ENCODE measurements around the gene OR4K14.
"Not testable (repeated sequence)": the region's sequence is repeated elsewhere in the genome, so short reads cannot be mapped to it uniquely, and the experiment has no call there.

OR4K14 gene, protein sequence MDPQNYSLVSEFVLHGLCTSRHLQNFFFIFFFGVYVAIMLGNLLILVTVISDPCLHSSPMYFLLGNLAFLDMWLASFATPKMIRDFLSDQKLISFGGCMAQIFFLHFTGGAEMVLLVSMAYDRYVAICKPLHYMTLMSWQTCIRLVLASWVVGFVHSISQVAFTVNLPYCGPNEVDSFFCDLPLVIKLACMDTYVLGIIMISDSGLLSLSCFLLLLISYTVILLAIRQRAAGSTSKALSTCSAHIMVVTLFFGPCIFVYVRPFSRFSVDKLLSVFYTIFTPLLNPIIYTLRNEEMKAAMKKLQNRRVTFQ
- long read RNA-seq, donor 1: 0 reads
- long read RNA-seq, donor 2: 0 reads
- long read RNA-seq, donor 3: 0 reads
- long read RNA-seq, donor 4: 0 reads
- long read RNA-seq, donor 5: 0 reads
- long read RNA-seq, donor 6: 0 reads
- long read RNA-seq, donor 7: 0 reads
- long read RNA-seq, donor 8: 0 reads

DNA sequence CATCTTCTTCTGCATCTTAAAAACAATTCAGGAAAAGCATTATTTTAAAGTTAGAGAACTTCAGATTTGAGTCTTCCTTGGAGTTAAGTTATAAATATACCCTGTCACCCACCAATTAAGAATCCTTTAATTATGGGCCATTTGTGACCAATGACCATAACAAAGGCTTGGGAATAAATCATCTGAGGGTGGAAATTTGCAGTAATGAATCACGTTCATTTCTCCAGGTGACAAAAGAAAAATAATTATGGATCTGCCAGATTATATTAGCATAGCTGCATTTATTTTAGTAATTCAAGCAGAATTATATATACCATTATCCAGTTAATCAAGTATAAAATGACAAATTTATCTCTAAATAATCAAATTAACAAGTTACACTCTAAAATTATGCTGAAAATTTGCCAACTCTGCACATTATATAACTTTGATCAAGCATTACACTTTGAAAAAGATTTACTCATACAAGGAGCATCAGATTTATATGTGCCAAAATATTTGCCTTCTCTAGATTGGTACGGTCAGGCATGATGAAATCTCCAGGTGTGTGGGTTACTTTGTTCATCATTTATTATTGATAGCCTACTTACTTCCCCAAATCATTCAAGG is at the start of gene OR4K14:
TSS of gene OR4K14 (minus strand) at position 51 of the 609 bp plus-strand sequence. CDS start 4,114 bp downstream, outside the sequence.
- no peak for DNase-seq

DNA sequence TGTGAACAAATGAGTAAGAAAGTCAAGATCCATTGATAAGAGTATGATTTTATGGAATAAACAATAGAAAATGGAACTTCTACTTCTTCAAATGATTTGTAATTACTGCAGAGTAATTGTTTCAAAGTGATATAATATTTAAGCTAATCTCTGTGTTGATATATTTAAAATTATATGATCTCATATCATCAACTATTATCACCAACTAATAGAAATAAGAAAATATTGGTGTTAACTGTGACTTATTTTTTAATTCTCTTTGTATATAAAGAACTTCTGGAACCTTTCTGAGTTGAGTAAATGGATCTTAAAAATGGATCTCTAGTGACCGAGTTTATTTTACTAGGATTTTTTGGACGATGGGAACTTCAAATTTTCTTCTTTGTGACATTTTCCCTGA is 40.6 kb upstream of the OR4K14 start, which contains the start of gene OR4L1:
TSS of gene OR4L1 (plus strand) at position 301 of the 400 bp plus-strand sequence. CDS start at position 301, 0 bp downstream.
- DNase-seq: no peak

DNA sequence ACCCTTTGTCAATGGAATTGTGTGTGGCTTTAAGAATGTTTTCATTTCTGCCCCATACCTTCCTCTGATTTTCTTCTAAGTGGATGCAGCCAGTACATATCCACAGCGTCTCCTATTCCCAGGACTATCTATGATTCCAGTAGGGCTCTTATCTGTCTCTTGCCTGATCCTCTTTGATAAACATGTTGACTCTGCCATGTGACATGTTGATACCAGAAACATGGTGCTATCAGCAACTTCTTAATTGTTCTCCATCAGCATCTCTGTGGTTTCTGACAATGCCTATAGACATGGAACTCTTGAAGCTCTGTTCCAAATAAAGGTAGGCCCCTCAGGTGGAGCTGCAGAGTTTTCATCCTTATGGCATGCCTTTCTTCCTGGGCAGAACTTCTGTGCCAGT is 29.1 kb upstream of the OR4K14 start:
- DNase-seq: no peak

DNA sequence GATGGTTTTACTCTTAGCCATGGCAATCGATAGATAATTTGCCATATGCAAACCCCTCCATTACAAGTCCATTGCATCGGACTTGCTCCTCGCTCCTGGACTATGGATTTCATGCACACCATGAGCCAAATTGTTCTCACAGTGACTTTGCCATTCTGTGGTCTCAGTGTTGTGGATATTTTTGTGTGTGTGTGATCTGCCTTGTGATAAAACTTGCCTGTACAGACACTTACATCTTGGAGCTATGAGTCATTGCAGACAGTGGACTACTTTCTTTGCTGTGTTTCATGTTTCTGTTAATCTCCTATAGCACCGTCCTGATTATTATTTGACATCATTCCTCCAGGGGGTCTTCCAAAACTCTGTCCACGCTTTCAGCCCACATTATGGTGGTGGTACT is 25.1 kb upstream of the OR4K14 start:
- no peak for DNase-seq

DNA sequence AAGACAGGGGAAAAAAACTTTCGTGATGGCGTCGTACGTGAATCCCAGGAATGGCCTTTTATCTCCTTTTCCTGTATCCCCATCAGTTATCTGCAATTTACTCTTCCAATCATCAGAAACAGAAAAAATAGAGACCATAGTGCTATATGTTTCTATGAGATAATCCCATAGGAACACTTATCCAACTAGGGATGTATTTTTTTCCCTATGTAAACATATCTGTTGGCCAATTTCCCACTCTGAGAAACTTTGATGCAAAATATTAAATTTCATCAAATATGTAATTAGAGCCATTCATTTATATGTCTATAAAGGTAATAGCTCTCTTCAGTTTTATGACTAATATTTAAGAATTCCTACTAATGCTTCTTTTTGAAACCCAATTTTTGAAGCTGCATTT is 16.8 kb upstream of the OR4K14 start, which contains the start of gene OR4K13:
TSS of gene OR4K13 (minus strand) at position 101 of the 400 bp plus-strand sequence. CDS start 1,280 bp downstream, outside the sequence.
- no peak for DNase-seq

DNA sequence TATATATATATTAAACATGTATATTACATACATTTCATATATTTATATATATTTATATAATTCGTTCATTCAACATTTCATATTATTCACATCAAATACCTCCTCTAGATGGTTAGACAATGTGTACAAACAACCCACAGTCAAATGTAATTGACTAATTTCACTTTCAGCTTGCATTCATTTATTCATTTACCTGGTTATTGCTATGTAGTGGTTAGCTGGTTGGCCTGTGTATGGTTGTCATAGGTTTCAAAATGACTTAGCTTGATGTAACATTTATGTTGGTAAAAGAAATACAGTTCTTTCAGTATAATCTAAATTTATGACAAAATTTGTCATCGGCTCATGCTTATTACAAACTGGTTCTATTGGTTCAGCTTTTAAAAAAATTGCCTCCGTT is 16.3 kb upstream of the OR4K14 start:
- DNase-seq: no peak

DNA sequence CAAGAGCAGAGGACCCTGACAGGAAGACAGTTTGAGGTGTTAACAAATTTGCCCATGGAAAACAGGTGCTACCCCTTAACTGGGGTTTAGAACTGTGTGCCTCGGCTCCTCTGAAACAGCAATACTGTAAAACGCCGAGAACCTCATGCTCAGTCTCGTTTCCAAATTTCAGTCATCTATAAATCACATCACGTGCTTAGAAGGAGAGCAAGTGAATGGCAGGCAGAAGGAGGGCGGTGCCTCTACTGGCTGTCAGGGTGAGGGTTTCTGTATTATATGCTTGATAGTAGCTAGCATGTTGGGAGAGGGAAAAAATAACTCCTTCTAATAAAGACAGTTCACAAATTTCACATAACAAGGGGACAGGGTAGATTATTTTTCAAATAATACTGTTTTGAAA is 12.0 kb upstream of the OR4K14 start:
- no peak for DNase-seq

DNA sequence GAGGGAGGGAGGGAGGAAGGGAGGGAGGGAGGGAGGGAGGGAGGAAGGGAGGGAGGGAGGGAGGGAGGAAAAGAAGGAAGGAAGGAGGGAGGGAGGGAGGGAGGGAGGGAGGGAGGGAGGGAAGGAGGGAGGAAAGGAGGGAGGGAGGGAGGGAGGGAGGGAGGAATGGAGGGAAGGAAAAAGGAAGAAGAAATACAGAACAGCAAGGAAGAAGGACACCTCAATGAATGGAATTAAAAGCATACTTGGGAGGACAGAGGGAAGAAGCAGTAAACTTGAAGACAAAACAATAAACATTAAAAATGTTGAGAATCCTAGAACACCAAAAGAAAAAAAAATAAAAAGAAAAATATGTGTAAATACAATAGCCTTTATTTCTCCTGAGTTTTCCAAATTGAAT is 11.0 kb downstream of the OR4K14 start:
- DNase-seq: no peak

DNA sequence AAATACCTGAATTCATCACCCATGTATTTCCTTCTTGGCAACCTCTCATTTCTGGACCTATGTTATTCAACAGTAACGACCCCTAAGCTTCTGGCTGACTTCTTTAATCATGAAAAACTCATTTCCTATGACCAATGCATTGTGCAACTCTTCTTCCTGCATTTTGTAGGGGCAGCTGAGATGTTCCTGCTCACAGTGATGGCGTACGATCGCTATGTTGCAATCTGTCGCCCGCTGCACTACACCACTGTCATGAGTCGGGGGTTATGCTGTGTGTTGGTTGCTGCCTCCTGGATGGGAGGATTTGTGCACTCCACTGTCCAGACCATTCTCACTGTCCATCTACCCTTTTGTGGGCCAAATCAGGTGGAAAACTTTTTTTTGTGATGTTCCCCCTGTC is 16.8 kb downstream of the OR4K14 start:
- no peak for DNase-seq

DNA sequence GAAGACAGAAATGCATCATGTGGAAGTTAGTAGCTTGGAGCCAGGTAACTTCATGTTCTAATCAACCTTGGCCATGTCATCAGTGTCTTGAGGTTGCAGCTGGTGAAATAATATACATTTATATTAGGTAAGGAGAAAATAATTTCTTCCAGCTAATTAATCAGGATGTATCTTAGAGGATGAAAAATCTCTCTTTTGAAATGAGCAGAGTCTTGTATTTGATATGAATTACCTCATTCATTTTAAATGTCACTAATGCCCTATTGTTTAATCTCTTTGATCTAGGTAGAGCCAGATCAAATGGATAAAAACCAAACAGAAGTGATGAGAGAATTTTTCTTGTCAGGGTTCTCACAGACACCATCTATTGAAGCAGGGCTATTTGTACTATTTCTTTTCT is 17.2 kb downstream of the OR4K14 start, which contains the start of gene OR4Q2:
TSS of gene OR4Q2 (plus strand) at position 301 of the 400 bp plus-strand sequence.
- DNase-seq: no peak

DNA sequence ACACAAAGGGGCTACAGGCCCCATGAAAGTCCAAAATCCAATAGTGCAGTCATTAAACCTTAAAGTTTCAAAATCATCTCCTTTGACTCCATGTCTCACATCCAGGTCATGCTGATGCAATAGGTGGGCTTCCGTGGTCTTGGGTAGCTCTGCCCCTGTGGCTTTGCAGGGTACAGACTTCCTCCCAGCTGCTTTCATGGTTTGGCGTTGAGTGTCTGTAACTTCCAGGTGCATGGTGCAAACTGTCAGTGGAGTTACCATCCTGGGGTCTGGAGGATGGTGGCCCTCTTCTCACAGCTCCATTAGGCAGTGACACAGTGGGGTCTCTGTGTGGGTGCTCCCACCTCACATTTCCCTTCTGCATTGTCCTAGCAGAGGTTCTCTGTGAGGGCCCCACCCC is 25.7 kb downstream of the OR4K14 start:
- no peak for DNase-seq

DNA sequence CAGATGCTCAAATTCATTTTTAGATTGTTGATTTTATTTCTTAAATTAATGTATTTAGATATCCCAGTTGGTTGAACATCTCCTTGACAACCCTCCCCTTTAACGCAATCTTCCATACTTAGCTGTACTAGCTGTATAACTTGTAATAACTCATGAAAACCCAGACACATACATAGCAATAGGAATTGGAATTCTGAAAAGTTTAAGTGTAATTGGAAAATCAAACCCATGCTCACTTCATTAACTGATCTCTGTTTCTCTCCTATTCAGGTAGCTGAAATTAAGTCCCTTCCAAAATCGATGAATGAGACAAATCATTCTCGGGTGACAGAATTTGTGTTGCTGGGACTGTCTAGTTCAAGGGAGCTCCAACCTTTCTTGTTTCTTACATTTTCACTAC is 43.8 kb downstream of the OR4K14 start, which contains the start of gene OR4K15:
TSS of gene OR4K15 (plus strand) at position 301 of the 400 bp plus-strand sequence. CDS start at position 301, 0 bp downstream.
- no peak for DNase-seq

DNA sequence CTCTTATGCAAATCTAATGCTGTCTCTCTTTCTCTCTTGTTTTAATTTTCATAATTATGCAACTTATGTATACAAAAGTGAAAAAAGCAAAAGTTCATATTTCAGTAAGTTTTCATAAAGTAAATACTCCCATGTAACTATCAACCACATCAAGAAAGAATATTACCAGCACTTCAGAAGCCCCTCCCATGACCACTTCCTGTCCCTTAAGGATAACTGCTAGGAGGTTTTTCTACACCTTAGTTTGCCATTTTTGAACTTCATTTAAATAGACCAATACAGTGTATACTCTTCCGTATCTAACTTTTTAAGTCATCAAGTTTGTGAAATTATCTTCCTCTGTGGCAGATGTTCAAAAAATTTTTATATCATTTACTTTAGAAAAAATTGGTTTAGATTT is 44.3 kb downstream of the OR4K14 start:
- DNase-seq: no peak

DNA sequence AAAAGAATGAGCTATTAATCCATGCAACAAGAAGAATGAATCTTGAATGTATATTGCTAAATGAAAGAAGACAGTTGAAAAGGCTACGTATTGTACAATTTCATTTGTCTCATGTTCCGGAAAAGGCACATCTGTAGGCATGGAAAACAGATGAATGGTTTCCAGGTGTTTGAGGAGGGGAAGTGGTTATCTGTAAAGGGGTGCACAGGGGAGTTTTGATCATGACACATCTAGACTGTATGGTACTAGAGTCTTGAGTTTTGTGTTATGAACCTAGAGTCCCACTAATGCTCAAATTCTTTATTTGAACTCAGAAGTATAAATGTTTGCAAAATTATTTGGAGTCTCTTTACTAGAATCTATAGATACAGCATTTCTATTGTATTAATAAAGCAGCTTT is 49.4 kb downstream of the OR4K14 start:
- DNase-seq: not testable (repeated sequence)
